IMR-90 (cell line): ENCODE data around the gene LCE1E. TPM values are rescaled to one million over a fixed set of nuclear protein-coding genes. Genes with fewer than 3 reads are reported as not detected.

Experiments used
- ATAC-seq: fragments of 200-7000 bp; cut with Tn5 transposase; 2 replicates; pipeline ENCODE4 v1.9.1; 2020; ENCODE audit warnings: low read depth, mild to moderate bottlenecking, moderate library complexity
- BruUV-seq: library from RNA; stranded (reverse); fragments of 400-500 nt; replicated peaks from 2 replicates; lab custom pipeline; 2021; lab: Mats Ljungman, UMichigan
- CTCF ChIA-PET: fragments of 300-600 bp; formaldehyde crosslinking; extraction: SDS; loops from one replicate; lab custom pipeline; 2021; ENCODE audit warnings: antibody characterized with exemption; lab: Yijun Ruan, JAX
- POLR2A ChIA-PET: fragments of 300-600 bp; sonication (Branson Sonifier 250); formaldehyde crosslinking; loops from one replicate; lab custom pipeline; 2022; ENCODE audit warnings: antibody characterized with exemption; ENCODE audit not compliant: unreplicated experiment; lab: Charles Lee
- DNase-seq: peaks from one replicate; pipeline ENCODE4 v3.0.0; 2013
- H2AFZ ChIP-seq: replicated peaks from 2 replicates; pipeline ENCODE3; 2013; ENCODE audit warnings: low read length, mild to moderate bottlenecking; ENCODE audit not compliant: poor library complexity
- H2AK5ac ChIP-seq: 2 replicates; pipeline ENCODE4 v1.6.1; 2013; ENCODE audit warnings: low read depth, low read length, inconsistent platforms
- H2AK9ac ChIP-seq: replicated peaks from 2 replicates; pipeline ENCODE3; 2013; ENCODE audit warnings: mild to moderate bottlenecking, low read depth, low read length, moderate library complexity; ENCODE audit not compliant: poor library complexity
- H2BK120ac ChIP-seq: 2 replicates; pipeline ENCODE4 v1.6.1; 2013; ENCODE audit warnings: low read depth, low read length, inconsistent platforms
- H2BK15ac ChIP-seq: 3 replicates; pipeline ENCODE4 v1.6.1; 2013; ENCODE audit warnings: low read depth, low read length, inconsistent platforms
- H2BK20ac ChIP-seq: 2 replicates; pipeline ENCODE4 v1.6.1; 2013; ENCODE audit warnings: low read depth, mild to moderate bottlenecking, inconsistent platforms, low read length, moderate library complexity
- H2BK5ac ChIP-seq: 2 replicates; pipeline ENCODE4 v1.6.1; 2013; ENCODE audit warnings: mild to moderate bottlenecking, low read depth, low read length, inconsistent platforms; ENCODE audit not compliant: poor library complexity, severe bottlenecking
- H3K14ac ChIP-seq: replicated peaks from 2 replicates; pipeline ENCODE4 v1.6.1; 2013; ENCODE audit warnings: low read depth, low read length, inconsistent platforms
- H3K18ac ChIP-seq: 2 replicates; pipeline ENCODE4 v1.6.1; 2013; ENCODE audit warnings: low read depth, low read length, control low read depth
- H3K23ac ChIP-seq: 2 replicates; pipeline ENCODE4 v1.6.1; 2013; ENCODE audit warnings: low read depth, low read length, inconsistent platforms
- H3K27ac ChIP-seq: 2 replicates; pipeline ENCODE4 v1.5.1; 2013; ENCODE audit warnings: mild to moderate bottlenecking, control low read depth, low read length; ENCODE audit not compliant: insufficient read depth
- H3K27me3 ChIP-seq: 2 replicates; pipeline ENCODE4 v1.6.1; 2013; ENCODE audit warnings: low read length; ENCODE audit not compliant: control insufficient read depth, insufficient read depth
- H3K36me3 ChIP-seq: 2 replicates; pipeline ENCODE4 v1.6.1; 2013; ENCODE audit warnings: low read length, mixed read lengths; ENCODE audit not compliant: control insufficient read depth, insufficient read depth
- H3K4ac ChIP-seq: 2 replicates; pipeline ENCODE4 v1.6.1; 2013; ENCODE audit warnings: low read depth, low read length, inconsistent platforms
- H3K4me1 ChIP-seq: 2 replicates; pipeline ENCODE4 v1.6.1; 2013; ENCODE audit warnings: low read length, mixed read lengths; ENCODE audit not compliant: control insufficient read depth, insufficient read depth
- H3K4me2 ChIP-seq: 2 replicates; pipeline ENCODE4 v1.6.1; 2013; ENCODE audit warnings: low read depth, mild to moderate bottlenecking, control low read depth, low read length, moderate library complexity
- H3K4me3 ChIP-seq: 2 replicates; pipeline ENCODE4 v1.5.1; 2013; ENCODE audit warnings: low read depth, mild to moderate bottlenecking, control low read depth, low read length, moderate library complexity; ENCODE audit not compliant: insufficient read depth
- H3K56ac ChIP-seq: 2 replicates; pipeline ENCODE4 v1.6.1; 2013; ENCODE audit warnings: low read length, inconsistent platforms; ENCODE audit not compliant: insufficient read depth; ENCODE audit errors: extremely low read depth
- H3K79me1 ChIP-seq, 2 experiments: 2 replicates each; pipeline ENCODE4 v1.6.1; 2013; ENCODE audit warnings: low read length in 2 of 2, inconsistent platforms in 1 of 2, low read depth in 1 of 2
- H3K9ac ChIP-seq: 2 replicates; pipeline ENCODE4 v1.6.1; 2013; ENCODE audit warnings: low read depth, low read length, control low read depth
- H3K9me1 ChIP-seq: 2 replicates; pipeline ENCODE4 v1.6.1; 2013; ENCODE audit warnings: low read length, inconsistent platforms; ENCODE audit not compliant: insufficient read depth
- H3K9me3 ChIP-seq: 2 replicates; pipeline ENCODE4 v1.6.1; 2013; ENCODE audit warnings: low read length; ENCODE audit not compliant: control insufficient read depth, insufficient read depth
- H4K20me1 ChIP-seq: 2 replicates; pipeline ENCODE4 v1.6.1; 2013; ENCODE audit warnings: low read length, inconsistent platforms; ENCODE audit not compliant: insufficient read depth
- H4K5ac ChIP-seq: 2 replicates; pipeline ENCODE4 v1.6.1; 2013; ENCODE audit warnings: mild to moderate bottlenecking, low read depth, low read length, control low read depth
- H4K8ac ChIP-seq, 2 experiments: 2 replicates each; pipeline ENCODE4 v1.6.1; 2013; ENCODE audit warnings: low read depth in 2 of 2, low read length in 2 of 2, control low read depth in 1 of 2, inconsistent platforms in 1 of 2
- H4K91ac ChIP-seq: 2 replicates; pipeline ENCODE4 v1.6.1; 2013; ENCODE audit warnings: low read depth, low read length, inconsistent platforms; ENCODE audit not compliant: insufficient read depth
- BHLHE40 ChIP-seq: fragments of 150-350 bp; IDR thresholded peaks from 2 replicates; pipeline ENCODE4 v1.6.1; 2016; ENCODE audit warnings: mild to moderate bottlenecking, low read depth, low read length
- CEBPB ChIP-seq: IDR thresholded peaks from 2 replicates; pipeline ENCODE4 v1.6.1; 2012; ENCODE audit warnings: low read depth, low read length, improper control_type of control experiment
- MAFK ChIP-seq: IDR thresholded peaks from 2 replicates; pipeline ENCODE4 v1.6.1; 2012; ENCODE audit warnings: low read depth, low read length, improper control_type of control experiment
- MAZ ChIP-seq: IDR thresholded peaks from 2 replicates; pipeline ENCODE4 v1.6.1; 2012; ENCODE audit warnings: low read depth, mild to moderate bottlenecking, low read length, improper control_type of control experiment, moderate library complexity, borderline replicate concordance
- POLR2A ChIP-seq: IDR thresholded peaks from 2 replicates; pipeline ENCODE4 v1.6.1; 2012; ENCODE audit warnings: mild to moderate bottlenecking, low read depth, low read length
- RAD21 ChIP-seq: IDR thresholded peaks from 2 replicates; pipeline ENCODE4 v1.6.1; 2012; ENCODE audit warnings: low read length, improper control_type of control experiment
- RCOR1 ChIP-seq: IDR thresholded peaks from 2 replicates; pipeline ENCODE4 v1.6.1; 2012; ENCODE audit warnings: mild to moderate bottlenecking, low read length, improper control_type of control experiment; ENCODE audit not compliant: insufficient replicate concordance
- WGBS, 2 experiments: methylation state at CpG; one replicate each; pipeline versions ENCODE4 v1.1.5 to v1.1.7; 2013; ENCODE audit warnings: missing lambda C conversion rate in 2 of 2; ENCODE audit not compliant: insufficient read length in 1 of 2; ENCODE audit errors: extremely low coverage in 2 of 2; 5-methylcytosine and 5-hydroxymethylcytosine counted together
- dilution Hi-C: fragments of 300-500 bp; cut with HindIII; formaldehyde crosslinking; loops from one replicate; pipeline ENCODE4 v1.14.3; 2018; ENCODE audit warnings: low sequenced_read_pairs; ENCODE audit not compliant: unreplicated experiment
- in situ Hi-C: fragments of 300-500 bp; cut with MboI; formaldehyde crosslinking; loops from 3 replicates; pipeline ENCODE4 v1.14.3; 2019; ENCODE audit warnings: low sequenced_read_pairs, inconsistent platforms, mixed read lengths
- intact Hi-C: fragments of 100-400 bp; cut with micrococcal nuclease; formaldehyde crosslinking; loops from 2 replicates; pipeline ENCODE4 v1.10.0; 2022
- polyA plus RNA-seq, 3 experiments: library from polyadenylated mRNA; depleted of rRNA; stranded (reverse); fragments of >200 nt; gene quantifications; 2 replicates each; pipeline ENCODE4 v1.2.3, GENCODE V29; 2012; ENCODE audit warnings: low replicate concordance in 1 of 3
- total RNA-seq: library from RNA; depleted of rRNA; stranded (reverse); fragments of >200 nt; gene quantifications from 2 replicates; pipeline ENCODE4 v1.2.3, GENCODE V29; 2012
- TF ChIP-seq, protein P1 (sequence below): fragments of 150-350 bp; IDR thresholded peaks from 2 replicates; pipeline ENCODE4 v1.6.1; 2017; ENCODE audit warnings: mild to moderate bottlenecking, antibody characterized with exemption, low read length, low read depth

The LCE1E gene
- total and polyA plus RNA-seq, 2 of the 4 experiments (the other 2 are of a cell fraction): not detected

DNA sequence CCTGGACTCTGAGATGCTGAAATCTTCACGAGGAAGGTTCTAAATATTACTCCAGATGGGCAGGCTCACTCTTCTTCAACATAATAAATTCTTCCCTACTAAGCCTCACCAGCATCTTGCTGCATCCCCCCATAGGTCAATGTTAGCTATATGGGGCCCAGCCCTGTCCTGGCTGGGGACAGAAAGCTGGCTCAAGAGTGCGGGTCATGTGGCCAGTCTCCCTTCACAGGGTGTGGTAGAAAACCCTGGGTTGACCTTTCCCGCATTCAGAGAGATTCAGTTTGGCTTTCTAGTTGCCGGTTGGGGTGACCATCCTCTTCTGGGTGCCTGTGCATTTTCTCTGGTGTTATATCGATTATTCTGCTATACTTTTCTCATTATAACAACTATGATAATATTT, 48.1 kb upstream of the LCE1E start:
- TF ChIP-seq RCOR1: no peak
- TF ChIP-seq MAZ: no peak
- no peak for TF ChIP-seq CEBPB
- TF ChIP-seq POLR2A: no peak
- TF ChIP-seq RAD21: no peak
- TF ChIP-seq, protein P1, sequence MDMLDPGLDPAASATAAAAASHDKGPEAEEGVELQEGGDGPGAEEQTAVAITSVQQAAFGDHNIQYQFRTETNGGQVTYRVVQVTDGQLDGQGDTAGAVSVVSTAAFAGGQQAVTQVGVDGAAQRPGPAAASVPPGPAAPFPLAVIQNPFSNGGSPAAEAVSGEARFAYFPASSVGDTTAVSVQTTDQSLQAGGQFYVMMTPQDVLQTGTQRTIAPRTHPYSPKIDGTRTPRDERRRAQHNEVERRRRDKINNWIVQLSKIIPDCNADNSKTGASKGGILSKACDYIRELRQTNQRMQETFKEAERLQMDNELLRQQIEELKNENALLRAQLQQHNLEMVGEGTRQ: no peak
- TF ChIP-seq BHLHE40: no peak
- no peak for TF ChIP-seq MAFK
- BruUV-seq: no TSS peak

More for the DNA sequence above, 48.1 kb upstream of the LCE1E start:
- H4K91ac ChIP-seq: no peak overlapping the region
- no peaks in the 10 kb centered on the region for H3K4me1 ChIP-seq
- no CpG with 5 or more reads among the region's 5 CpGs for whole genome bisulfite sequencing, 2 experiments
- intact Hi-C loops (no loop called here), dilution Hi-C loops (no loop called here), in situ Hi-C loops (no loop called here)
- H4K20me1 ChIP-seq: no peaks in the 10 kb centered on the region
- H2BK20ac ChIP-seq: no peak overlapping the region
- DNase-seq (no peak), ATAC-seq (no peak)
- ChIA-PET POLR2A (no interaction called here), CTCF (no interaction called here)
- no peak overlapping the region for H3K56ac ChIP-seq
- no peak overlapping the region for H3K18ac ChIP-seq
- H4K8ac ChIP-seq: no peak overlapping the region
- H3K4me3 ChIP-seq: no peak overlapping the region
- H2AK5ac ChIP-seq: no peak overlapping the region
- H3K9me1 ChIP-seq: no peaks in the 10 kb centered on the region
- no peaks in the 10 kb centered on the region for H3K36me3 ChIP-seq
- H3K9me3 ChIP-seq: no peaks in the 10 kb centered on the region
- no peak overlapping the region for H3K9ac ChIP-seq
- no peak overlapping the region for H3K27ac ChIP-seq
- H2AFZ ChIP-seq: no peak overlapping the region
- H3K14ac ChIP-seq: no peak overlapping the region
- no peaks in the 10 kb centered on the region for H3K79me1 ChIP-seq
- no peak overlapping the region for H2BK5ac ChIP-seq
- no peak overlapping the region for H2BK15ac ChIP-seq
- H3K23ac ChIP-seq: no peak overlapping the region
- H4K5ac ChIP-seq: no peak overlapping the region
- no peak overlapping the region for H3K4ac ChIP-seq
- no peak overlapping the region for H3K4me2 ChIP-seq
- H2AK9ac ChIP-seq: no peak overlapping the region
- H3K27me3 ChIP-seq: no peaks in the 10 kb centered on the region
- no peak overlapping the region for H2BK120ac ChIP-seq
